ENCODE results near the gene CELF1. TPM values are rescaled to one million over a fixed set of nuclear protein-coding genes. Genes with fewer than 3 reads are reported as not detected.
A peak's percentile ranks its signal among the peaks of the same experiment; 100 is the strongest.

Gene CELF1
- total and polyA plus RNA-seq, 2 experiments from 2014 or later = 124 to 233 TPM

DNA sequence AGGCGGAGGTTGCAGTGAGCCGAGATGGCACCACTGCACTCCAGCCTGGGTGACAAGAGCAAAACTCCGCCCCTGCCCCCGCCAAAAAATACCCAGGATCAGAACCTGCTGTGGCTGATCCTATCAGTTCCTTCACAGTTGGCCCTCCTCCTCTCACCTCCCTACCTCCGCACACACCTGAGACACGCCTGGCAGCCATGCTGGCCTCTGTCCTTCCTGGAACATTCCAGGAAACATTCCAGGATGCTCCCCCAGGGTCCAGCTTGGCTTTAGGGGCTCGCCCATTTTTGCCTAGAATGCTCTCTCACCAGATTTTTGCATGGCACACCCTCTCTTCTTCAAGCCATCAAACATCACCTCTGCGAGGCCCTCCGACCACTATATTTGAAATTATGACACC is 106.1 kb downstream of the CELF1 start:
- H3K4me1 Mint-ChIP-seq = no peaks in the 10 kb centered on the region
- no peak for TF ChIP-seq NANOG (IDR thresholded peaks at IDR 0.05; ENCODE audit: borderline replicate concordance)
- H3K4me2 ChIP-seq = no peak overlapping the region
- no peaks in the 10 kb centered on the region for H3K36me3 Mint-ChIP-seq (ENCODE audit: low read depth)
- H3K27me3 Mint-ChIP-seq (ENCODE audit: insufficient read depth, low read depth, poor library complexity) = no peaks in the 10 kb centered on the region
- H3K27ac ChIP-seq (ENCODE audit: low read depth) = no peak overlapping the region
- H3K36me3 ChIP-seq (ENCODE audit: insufficient read depth) = no peaks in the 10 kb centered on the region
- H4K20me1 ChIP-seq (replicated peaks; ENCODE audit: insufficient read depth) = no peaks in the 10 kb centered on the region
- H3K27ac Mint-ChIP-seq = no peak overlapping the region
- no peaks in the 10 kb centered on the region for H3K79me2 ChIP-seq (replicated peaks; ENCODE audit: insufficient read depth)
- no peaks in the 10 kb centered on the region for H3K9me2 ChIP-seq (ENCODE audit: insufficient read depth)
- H3K9me3 Mint-ChIP-seq = no peaks in the 10 kb centered on the region
- no peak overlapping the region for H3K4me3 ChIP-seq
- H3K27me3 ChIP-seq (ENCODE audit: insufficient read depth) = no peaks in the 10 kb centered on the region
- no peaks in the 10 kb centered on the region for H3K4me1 ChIP-seq (ENCODE audit: insufficient read depth)
- no peaks in the 10 kb centered on the region for H3F3A ChIP-seq (replicated peaks; ENCODE audit: low read depth)
- ATAC-seq = no peak; the same call in 2 of the 3 replicates
- peak; percentile 46 for DNase-seq (ENCODE audit: low spot score)
- H3K4me3 Mint-ChIP-seq = no peak overlapping the region
- H2AFZ ChIP-seq = no peak overlapping the region

DNA sequence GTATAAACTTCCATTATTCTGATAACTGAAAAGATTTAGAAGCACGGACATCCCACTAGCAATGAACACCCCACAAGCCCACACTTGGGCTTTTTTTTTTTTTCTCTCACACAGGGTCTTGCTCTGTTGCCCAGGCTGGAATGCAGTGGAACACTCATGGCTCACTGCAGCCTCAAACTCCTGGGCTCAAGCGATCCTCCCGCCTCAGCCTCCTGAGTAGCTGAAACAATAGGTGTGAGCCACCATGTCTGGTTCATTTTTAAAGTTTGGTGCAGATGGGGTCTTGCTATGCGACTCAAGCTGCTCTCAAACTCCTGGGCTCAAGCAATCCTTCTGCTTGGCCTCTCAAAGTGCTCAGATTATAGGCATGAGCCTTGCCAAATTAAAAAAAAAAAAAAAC is 107.1 kb downstream of the CELF1 start:
- no peak overlapping the region for H3K27ac Mint-ChIP-seq
- H3K36me3 Mint-ChIP-seq (ENCODE audit: low read depth) = no peaks in the 10 kb centered on the region
- Histone ChIP-seq H3F3A (replicated peaks; ENCODE audit: low read depth) (no peaks in the 10 kb centered on the region), H3K79me2 (replicated peaks; ENCODE audit: insufficient read depth) (no peaks in the 10 kb centered on the region), H3K4me2 (no peak overlapping the region), H3K27me3 (ENCODE audit: insufficient read depth) (no peaks in the 10 kb centered on the region), H3K9me2 (ENCODE audit: insufficient read depth) (no peaks in the 10 kb centered on the region), H3K27ac (ENCODE audit: low read depth) (no peak overlapping the region), H4K20me1 (replicated peaks; ENCODE audit: insufficient read depth) (no peaks in the 10 kb centered on the region), H3K4me1 (ENCODE audit: insufficient read depth) (no peaks in the 10 kb centered on the region), H3K36me3 (ENCODE audit: insufficient read depth) (no peaks in the 10 kb centered on the region), H3K4me3 (no peak overlapping the region), H2AFZ (no peak overlapping the region)
- ATAC-seq = no peak
- no peak overlapping the region for H3K4me3 Mint-ChIP-seq
- no peaks in the 10 kb centered on the region for H3K9me3 Mint-ChIP-seq
- no peak for DNase-seq (ENCODE audit: low spot score)
- TF ChIP-seq, protein P1, sequence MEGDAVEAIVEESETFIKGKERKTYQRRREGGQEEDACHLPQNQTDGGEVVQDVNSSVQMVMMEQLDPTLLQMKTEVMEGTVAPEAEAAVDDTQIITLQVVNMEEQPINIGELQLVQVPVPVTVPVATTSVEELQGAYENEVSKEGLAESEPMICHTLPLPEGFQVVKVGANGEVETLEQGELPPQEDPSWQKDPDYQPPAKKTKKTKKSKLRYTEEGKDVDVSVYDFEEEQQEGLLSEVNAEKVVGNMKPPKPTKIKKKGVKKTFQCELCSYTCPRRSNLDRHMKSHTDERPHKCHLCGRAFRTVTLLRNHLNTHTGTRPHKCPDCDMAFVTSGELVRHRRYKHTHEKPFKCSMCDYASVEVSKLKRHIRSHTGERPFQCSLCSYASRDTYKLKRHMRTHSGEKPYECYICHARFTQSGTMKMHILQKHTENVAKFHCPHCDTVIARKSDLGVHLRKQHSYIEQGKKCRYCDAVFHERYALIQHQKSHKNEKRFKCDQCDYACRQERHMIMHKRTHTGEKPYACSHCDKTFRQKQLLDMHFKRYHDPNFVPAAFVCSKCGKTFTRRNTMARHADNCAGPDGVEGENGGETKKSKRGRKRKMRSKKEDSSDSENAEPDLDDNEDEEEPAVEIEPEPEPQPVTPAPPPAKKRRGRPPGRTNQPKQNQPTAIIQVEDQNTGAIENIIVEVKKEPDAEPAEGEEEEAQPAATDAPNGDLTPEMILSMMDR (conservative IDR thresholded peaks at IDR 0.05; ENCODE audit: low read depth in 2 of 2) = no peak
- TF ChIP-seq STAT1 (IDR thresholded peaks at IDR 0.05; ENCODE audit: unreplicated experiment) (no peak), EZH2 (IDR thresholded peaks at IDR 0.05; ENCODE audit: low read depth, unreplicated experiment) (no peak), CREB1 (CRISPR knock-in tag; IDR thresholded peaks at IDR 0.05; ENCODE audit: low read depth) (no peak), POLR2AphosphoS5 (IDR thresholded peaks at IDR 0.05; ENCODE audit: low read depth) (no peak)
- TF ChIP-seq, protein P2, sequence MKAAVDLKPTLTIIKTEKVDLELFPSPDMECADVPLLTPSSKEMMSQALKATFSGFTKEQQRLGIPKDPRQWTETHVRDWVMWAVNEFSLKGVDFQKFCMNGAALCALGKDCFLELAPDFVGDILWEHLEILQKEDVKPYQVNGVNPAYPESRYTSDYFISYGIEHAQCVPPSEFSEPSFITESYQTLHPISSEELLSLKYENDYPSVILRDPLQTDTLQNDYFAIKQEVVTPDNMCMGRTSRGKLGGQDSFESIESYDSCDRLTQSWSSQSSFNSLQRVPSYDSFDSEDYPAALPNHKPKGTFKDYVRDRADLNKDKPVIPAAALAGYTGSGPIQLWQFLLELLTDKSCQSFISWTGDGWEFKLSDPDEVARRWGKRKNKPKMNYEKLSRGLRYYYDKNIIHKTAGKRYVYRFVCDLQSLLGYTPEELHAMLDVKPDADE (IDR thresholded peaks at IDR 0.05) = no peak
- TF ChIP-seq, protein P3, sequence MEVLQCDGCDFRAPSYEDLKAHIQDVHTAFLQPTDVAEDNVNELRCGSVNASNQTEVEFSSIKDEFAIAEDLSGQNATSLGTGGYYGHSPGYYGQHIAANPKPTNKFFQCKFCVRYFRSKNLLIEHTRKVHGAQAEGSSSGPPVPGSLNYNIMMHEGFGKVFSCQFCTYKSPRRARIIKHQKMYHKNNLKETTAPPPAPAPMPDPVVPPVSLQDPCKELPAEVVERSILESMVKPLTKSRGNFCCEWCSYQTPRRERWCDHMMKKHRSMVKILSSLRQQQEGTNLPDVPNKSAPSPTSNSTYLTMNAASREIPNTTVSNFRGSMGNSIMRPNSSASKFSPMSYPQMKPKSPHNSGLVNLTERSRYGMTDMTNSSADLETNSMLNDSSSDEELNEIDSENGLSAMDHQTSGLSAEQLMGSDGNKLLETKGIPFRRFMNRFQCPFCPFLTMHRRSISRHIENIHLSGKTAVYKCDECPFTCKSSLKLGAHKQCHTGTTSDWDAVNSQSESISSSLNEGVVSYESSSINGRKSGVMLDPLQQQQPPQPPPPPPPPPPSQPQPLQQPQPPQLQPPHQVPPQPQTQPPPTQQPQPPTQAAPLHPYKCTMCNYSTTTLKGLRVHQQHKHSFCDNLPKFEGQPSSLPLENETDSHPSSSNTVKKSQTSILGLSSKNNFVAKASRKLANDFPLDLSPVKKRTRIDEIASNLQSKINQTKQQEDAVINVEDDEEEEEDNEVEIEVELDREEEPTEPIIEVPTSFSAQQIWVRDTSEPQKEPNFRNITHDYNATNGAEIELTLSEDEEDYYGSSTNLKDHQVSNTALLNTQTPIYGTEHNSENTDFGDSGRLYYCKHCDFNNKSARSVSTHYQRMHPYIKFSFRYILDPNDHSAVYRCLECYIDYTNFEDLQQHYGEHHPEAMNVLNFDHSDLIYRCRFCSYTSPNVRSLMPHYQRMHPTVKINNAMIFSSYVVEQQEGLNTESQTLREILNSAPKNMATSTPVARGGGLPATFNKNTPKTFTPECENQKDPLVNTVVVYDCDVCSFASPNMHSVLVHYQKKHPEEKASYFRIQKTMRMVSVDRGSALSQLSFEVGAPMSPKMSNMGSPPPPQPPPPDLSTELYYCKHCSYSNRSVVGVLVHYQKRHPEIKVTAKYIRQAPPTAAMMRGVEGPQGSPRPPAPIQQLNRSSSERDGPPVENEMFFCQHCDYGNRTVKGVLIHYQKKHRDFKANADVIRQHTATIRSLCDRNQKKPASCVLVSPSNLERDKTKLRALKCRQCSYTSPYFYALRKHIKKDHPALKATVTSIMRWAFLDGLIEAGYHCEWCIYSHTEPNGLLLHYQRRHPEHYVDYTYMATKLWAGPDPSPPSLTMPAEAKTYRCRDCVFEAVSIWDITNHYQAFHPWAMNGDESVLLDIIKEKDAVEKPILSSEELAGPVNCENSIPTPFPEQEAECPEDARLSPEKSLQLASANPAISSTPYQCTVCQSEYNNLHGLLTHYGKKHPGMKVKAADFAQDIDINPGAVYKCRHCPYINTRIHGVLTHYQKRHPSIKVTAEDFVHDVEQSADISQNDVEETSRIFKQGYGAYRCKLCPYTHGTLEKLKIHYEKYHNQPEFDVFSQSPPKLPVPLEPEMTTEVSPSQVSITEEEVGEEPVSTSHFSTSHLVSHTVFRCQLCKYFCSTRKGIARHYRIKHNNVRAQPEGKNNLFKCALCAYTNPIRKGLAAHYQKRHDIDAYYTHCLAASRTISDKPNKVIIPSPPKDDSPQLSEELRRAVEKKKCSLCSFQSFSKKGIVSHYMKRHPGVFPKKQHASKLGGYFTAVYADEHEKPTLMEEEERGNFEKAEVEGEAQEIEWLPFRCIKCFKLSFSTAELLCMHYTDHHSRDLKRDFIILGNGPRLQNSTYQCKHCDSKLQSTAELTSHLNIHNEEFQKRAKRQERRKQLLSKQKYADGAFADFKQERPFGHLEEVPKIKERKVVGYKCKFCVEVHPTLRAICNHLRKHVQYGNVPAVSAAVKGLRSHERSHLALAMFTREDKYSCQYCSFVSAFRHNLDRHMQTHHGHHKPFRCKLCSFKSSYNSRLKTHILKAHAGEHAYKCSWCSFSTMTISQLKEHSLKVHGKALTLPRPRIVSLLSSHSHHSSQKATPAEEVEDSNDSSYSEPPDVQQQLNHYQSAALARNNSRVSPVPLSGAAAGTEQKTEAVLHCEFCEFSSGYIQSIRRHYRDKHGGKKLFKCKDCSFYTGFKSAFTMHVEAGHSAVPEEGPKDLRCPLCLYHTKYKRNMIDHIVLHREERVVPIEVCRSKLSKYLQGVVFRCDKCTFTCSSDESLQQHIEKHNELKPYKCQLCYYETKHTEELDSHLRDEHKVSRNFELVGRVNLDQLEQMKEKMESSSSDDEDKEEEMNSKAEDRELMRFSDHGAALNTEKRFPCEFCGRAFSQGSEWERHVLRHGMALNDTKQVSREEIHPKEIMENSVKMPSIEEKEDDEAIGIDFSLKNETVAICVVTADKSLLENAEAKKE (CRISPR knock-in tag; IDR thresholded peaks at IDR 0.05) = no peak
- H3K27me3 Mint-ChIP-seq (ENCODE audit: insufficient read depth, low read depth, poor library complexity) = no peaks in the 10 kb centered on the region
- H3K4me1 Mint-ChIP-seq = no peaks in the 10 kb centered on the region

Data from GM23338 (cell line).